ENCODE data around the gene USP3.

DNA sequence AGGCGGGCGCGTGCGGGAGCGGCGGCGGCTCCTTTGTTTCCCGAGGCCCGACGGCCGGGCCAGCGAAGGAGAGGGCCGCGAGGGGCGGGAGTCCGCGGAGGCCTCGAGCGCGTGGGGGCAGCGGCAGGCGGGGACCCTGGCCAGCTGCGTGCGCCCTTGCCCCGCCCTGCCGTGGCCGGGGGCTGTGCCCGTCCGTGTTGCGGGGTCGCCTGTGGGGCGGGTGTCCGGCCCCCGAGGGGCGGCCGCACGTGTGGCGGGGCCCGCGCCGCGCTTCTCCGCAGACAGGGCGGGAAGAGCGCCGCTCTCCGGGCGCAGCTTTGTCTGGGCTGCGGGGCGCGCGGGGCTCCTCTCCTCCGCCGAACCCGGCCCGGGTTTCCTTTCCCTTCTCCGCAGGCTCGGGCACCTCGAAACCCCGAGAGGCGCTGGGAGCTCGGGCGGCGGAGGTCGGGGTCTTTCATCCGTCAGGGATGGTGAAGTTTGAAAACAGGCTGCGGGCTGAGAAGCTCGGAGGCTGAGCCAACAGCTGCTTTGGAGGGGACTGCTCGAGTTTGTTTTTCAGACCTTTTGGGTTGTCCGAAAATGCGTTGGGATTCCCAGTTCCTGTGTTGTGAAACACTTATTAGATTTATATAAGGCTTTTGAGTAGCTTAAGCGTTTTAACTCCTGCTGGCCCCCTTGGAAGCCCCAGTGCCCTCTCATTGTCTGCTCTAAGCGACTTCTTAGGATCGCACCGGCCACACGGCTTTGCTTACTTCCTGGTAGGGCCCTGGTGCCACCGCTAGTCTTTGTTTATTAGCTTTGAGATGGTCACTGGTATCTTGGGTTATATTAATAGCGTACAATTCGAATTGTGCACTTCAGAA, 817 bp downstream of the USP3 start:
- TF ChIP-seq, protein P1, sequence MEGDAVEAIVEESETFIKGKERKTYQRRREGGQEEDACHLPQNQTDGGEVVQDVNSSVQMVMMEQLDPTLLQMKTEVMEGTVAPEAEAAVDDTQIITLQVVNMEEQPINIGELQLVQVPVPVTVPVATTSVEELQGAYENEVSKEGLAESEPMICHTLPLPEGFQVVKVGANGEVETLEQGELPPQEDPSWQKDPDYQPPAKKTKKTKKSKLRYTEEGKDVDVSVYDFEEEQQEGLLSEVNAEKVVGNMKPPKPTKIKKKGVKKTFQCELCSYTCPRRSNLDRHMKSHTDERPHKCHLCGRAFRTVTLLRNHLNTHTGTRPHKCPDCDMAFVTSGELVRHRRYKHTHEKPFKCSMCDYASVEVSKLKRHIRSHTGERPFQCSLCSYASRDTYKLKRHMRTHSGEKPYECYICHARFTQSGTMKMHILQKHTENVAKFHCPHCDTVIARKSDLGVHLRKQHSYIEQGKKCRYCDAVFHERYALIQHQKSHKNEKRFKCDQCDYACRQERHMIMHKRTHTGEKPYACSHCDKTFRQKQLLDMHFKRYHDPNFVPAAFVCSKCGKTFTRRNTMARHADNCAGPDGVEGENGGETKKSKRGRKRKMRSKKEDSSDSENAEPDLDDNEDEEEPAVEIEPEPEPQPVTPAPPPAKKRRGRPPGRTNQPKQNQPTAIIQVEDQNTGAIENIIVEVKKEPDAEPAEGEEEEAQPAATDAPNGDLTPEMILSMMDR (conservative IDR thresholded peaks at IDR 0.05; ENCODE audit: low read length): peak; percentile 54
- no peak for TF ChIP-seq EZH2phosphoT487 (IDR thresholded peaks at IDR 0.05; ENCODE audit: borderline replicate concordance, low read depth, low read length)
